IPS-NIHi7 (cell line): ENCODE data around the gene PRELID2.
"Not testable (repeated sequence)": the region's sequence is repeated elsewhere in the genome, so short reads cannot be mapped to it uniquely, and the experiment has no call there.

Experiments
- DNase-seq: peaks from one replicate; pipeline ENCODE4 v3.0.0; 2012; ENCODE audit warnings: mixed read lengths; ENCODE audit errors: extremely low spot score

Gene PRELID2

GRCh38 chr5:145743396-145744061, 91.6 kb downstream of the PRELID2 start:
- no peak for DNase-seq

- no peak for DNase-seq
Observed at GRCh38 chr5:145739843-145740242, 95.3 kb downstream of the PRELID2 start.

GRCh38 chr5:145738227-145738626, 96.9 kb downstream of the PRELID2 start:
- DNase-seq = no peak

- DNase-seq = no peak
Observed at GRCh38 chr5:145737578-145737977, 97.6 kb downstream of the PRELID2 start.

- not testable (repeated sequence) for DNase-seq
Observed at GRCh38 chr5:145729956-145730355, 105.2 kb downstream of the PRELID2 start.

- DNase-seq = no peak
Observed at GRCh38 chr5:145723516-145723915, 111.6 kb downstream of the PRELID2 start.

GRCh38 chr5:145718956-145719355, 116.2 kb downstream of the PRELID2 start:
- peak; percentile 43 for DNase-seq

GRCh38 chr5:145715412-145715811, 119.7 kb downstream of the PRELID2 start:
- DNase-seq = no peak

- no peak for DNase-seq
Observed at GRCh38 chr5:145712245-145712644, 122.9 kb downstream of the PRELID2 start.

- no peak for DNase-seq
Observed at GRCh38 chr5:145711417-145711816, 123.7 kb downstream of the PRELID2 start.
